Muscle layer of duodenum (tissue), 2 donors: ENCODE results near the gene NUPR1.
"Not testable (repeated sequence)": the region's sequence is repeated elsewhere in the genome, so short reads cannot be mapped to it uniquely, and the experiment has no call there.

Experiments
- H3K27ac ChIP-seq: one replicate; pipeline ENCODE4 v1.7.0; 2013; ENCODE audit warnings: mild to moderate bottlenecking, low read length
- H3K27me3 ChIP-seq: one replicate; pipeline ENCODE4 v1.7.0; 2013; ENCODE audit warnings: low read depth, mild to moderate bottlenecking, control low read depth, low read length
- H3K36me3 ChIP-seq, 2 donors: one replicate each; pipeline ENCODE4 v1.7.0; 2013; ENCODE audit warnings: low read length in 2 of 2, control low read depth in 1 of 2, mild to moderate bottlenecking in 1 of 2; ENCODE audit not compliant: insufficient read depth in 2 of 2, control insufficient read depth in 1 of 2
- H3K4me1 ChIP-seq, 2 donors: one replicate each; pipeline ENCODE4 v1.7.0; 2013; ENCODE audit warnings: low read length in 2 of 2, mild to moderate bottlenecking in 2 of 2, control low read depth in 1 of 2, moderate library complexity in 1 of 2; ENCODE audit not compliant: insufficient read depth in 2 of 2, control insufficient read depth in 1 of 2
- H3K4me3 ChIP-seq, 2 donors: one replicate each; pipeline ENCODE4 v1.7.0; 2013; ENCODE audit warnings: low read length in 2 of 2, low read depth in 1 of 2, mild to moderate bottlenecking in 1 of 2
- H3K9me3 ChIP-seq, 2 donors: one replicate each; pipeline ENCODE4 v1.7.0; 2013; ENCODE audit warnings: low read length in 2 of 2, control low read depth in 1 of 2, mild to moderate bottlenecking in 1 of 2; ENCODE audit not compliant: control insufficient read depth in 1 of 2
- donor health status: healthy.

The NUPR1 gene

DNA sequence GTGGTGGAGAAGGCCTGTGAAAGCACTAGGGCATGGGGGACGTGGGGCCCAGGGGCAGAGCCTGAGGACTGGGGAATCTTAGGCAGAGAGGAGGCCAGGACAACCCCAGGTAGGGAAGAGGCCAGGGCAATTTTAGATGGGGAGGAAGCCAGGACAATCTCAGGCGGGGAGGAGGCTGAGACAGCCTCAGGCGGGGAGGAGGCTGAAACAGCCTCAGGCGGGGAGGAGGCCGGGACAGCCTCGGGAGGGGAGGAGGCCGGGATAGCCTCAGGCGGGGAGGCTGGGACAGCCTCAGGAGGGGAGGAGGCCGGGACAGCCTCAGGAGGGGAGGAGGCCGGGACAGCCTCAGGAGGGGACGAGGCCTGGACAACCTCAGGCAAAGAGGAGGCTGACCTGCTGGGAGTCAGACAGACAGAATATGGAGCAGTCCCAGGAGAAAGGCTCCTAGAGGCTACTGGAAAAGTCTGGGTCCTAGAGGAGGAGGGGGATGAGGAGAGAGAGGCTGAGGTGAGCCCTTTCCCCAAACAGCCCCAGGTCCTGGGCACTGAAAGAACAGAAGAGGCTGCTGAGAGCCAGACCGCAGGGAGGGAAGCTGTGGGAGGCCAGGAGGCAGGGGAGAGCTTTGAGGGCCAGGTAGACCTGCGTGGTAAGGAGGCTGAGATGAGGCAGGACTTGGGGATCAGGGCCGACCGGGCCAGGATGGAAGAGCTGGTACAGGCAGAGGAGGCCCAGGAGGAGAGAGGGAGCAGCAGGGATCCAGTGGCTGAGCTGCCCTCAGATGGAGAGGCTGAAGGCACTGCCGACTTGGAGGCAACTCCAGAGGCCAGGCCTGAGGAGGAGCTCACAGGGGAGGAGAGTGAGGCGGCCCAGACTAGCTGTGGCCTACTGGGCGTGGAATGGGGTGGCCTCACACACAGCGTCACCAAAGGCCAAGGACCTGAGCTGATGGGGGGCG is 42.7 kb downstream of the NUPR1 start:
- Histone ChIP-seq H3K9me3 (no peaks in the 10 kb centered on the region), H3K4me3 (peak overlapping the region in 1 of 2 donors; percentile 30), H3K27me3 (no peaks in the 10 kb centered on the region), H3K36me3 (no peaks in the 10 kb centered on the region), H3K27ac (no peak overlapping the region), H3K4me1 (peaks cover 0 to 5% of the 10 kb centered on the region in 2 donors)

DNA sequence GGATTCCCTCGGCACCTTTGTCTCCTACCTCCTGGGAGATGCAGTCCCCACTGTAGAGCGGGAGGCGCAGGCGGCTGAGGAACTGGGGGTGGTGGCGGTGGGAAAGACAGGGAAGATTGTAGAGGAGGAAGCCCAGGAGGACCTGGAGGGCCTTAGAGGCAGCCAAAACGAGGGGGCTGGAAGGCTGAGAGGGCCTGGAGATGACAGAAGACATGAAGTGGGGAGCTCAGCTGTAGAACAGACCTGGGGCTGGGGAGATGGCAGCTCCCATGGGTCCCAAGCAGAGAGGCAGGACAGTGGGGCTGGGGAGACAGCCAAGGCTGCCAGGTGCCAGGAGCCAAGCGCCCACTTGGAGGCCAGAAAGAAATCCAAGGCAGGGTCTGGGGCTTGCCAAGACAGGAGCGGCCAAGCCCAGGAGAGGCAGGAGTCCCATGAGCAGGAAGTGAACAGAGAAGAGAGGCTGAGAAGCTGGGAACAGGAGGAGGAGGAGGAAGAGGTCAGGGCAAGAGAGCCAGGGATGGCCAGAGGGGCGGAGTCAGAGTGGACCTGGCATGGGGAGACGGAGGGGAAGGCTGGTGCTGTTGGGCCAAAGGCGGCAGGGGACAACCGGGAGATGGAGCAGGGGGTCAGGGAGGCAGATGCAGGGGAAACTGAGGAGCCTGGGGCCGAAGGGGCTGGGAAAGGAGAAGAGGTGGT is 43.5 kb downstream of the NUPR1 start:
- Histone ChIP-seq H3K4me1 (peaks cover 0 to 10% of the 10 kb centered on the region in 2 donors), H3K27me3 (no peaks in the 10 kb centered on the region), H3K9me3 (no peaks in the 10 kb centered on the region), H3K4me3 (peak overlapping the region; percentile 30 to 48), H3K27ac (peak overlapping the region; percentile 63), H3K36me3 (no peaks in the 10 kb centered on the region)

- Histone ChIP-seq H3K9me3 (no peaks in the 10 kb centered on the region), H3K4me1 (peaks cover 0 to 10% of the 10 kb centered on the region in 2 donors), H3K36me3 (no peaks in the 10 kb centered on the region), H3K27me3 (no peaks in the 10 kb centered on the region), H3K4me3 (peak within 1 kb of the TSS; percentile 30 to 48), H3K27ac (peak within 1 kb of the TSS; percentile 63)
Observed at GRCh38 chr16:28494121-28494851, 44.5 kb downstream of the NUPR1 start, which contains the start of gene APOBR. TSS of gene APOBR (plus strand) at chr16:28494643. CDS start at chr16:28494682, 39 bp downstream.

DNA sequence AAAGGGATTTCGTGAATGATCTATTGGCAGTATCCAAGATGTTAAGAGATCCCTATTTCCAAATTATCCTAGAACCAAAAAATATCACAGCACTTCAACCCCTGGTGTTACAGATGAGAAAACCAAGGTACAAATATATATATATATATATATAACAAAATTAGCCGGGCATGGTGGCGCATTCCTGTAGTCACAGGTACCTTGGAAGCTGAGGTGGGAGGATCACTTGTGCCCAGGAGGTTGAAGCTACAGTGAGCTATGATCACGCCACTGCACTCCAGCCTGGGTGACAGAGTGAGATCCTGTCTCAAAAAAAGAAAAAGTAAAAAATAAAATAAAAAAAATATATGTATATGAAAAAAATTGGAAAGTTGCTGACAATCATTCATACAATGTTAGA is 46.3 kb downstream of the NUPR1 start:
- Histone ChIP-seq H3K27ac (peak overlapping the region; percentile 100), H3K4me3 (peak overlapping the region; percentile 91 to 96), H3K9me3 (no peaks in the 10 kb centered on the region), H3K27me3 (no peaks in the 10 kb centered on the region), H3K36me3 (peaks cover 3 to 11% of the 10 kb centered on the region in 2 donors), H3K4me1 (peaks cover 0 to 10% of the 10 kb centered on the region in 2 donors)

- H3K4me3 ChIP-seq: peak within 1 kb of the TSS; percentile 91 to 96
- no peaks in the 10 kb centered on the region for H3K27me3 ChIP-seq
- peaks cover 0 to 10% of the 10 kb centered on the region in 2 donors for H3K4me1 ChIP-seq
- H3K36me3 ChIP-seq: peaks cover 5 to 16% of the 10 kb centered on the region in 2 donors
- H3K27ac ChIP-seq: peak within 1 kb of the TSS; percentile 100
- H3K9me3 ChIP-seq: no peaks in the 10 kb centered on the region
Observed at GRCh38 chr16:28491970-28492474, 46.8 kb downstream of the NUPR1 start, which contains the start of gene CLN3. TSS of gene CLN3 (minus strand) at chr16:28492074. CDS start at chr16:28491759, 315 bp downstream.

DNA sequence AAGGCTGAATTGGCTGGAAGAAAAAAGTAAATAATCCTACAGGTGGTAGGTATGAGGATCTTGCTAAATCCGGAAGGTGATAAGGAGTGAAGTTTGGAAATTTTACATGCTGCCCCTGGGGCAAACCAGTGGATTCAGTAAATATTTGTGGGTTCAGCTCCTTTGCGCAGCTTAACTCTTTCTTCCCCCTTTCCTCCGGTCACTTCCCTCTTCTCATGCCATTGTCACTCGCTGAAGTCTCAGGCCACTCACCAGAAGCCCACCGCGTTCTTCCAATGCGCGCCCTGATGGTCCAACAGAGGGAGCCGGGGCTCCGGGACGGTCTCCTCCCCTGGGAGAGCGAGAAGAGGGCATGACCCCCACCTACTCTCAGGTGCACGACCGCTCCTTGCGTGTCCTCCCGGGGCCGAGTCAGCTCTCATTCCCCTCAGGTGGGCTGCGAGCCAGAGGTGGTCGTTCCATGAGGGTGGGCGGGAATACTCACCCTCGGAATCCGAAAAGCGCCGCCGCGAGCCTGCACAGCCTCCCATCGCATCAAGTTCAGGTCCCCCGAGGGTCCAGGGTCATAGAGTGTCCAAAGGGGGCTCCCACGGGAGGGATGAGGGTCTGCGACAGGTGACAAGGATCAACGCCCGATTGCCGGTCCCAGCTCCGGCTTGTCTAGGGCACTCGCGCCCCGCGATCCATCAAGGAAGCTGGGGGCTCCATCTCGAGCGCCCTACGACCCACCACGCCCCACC is 47.4 kb downstream of the NUPR1 start:
- Histone ChIP-seq H3K4me1 (peaks cover 0 to 10% of the 10 kb centered on the region in 2 donors), H3K36me3 (peaks cover 5 to 20% of the 10 kb centered on the region in 2 donors), H3K27ac (peak overlapping the region; percentile 100), H3K9me3 (no peaks in the 10 kb centered on the region), H3K27me3 (no peaks in the 10 kb centered on the region), H3K4me3 (peak overlapping the region; percentile 91 to 96)

GRCh38 chr16:28486266-28486665 is 52.5 kb downstream of the NUPR1 start:
- Histone ChIP-seq H3K27me3 (no peaks in the 10 kb centered on the region), H3K9me3 (no peaks in the 10 kb centered on the region), H3K36me3 (peaks cover 10 to 48% of the 10 kb centered on the region in 2 donors), H3K4me1 (peaks cover 0 to 7% of the 10 kb centered on the region in 2 donors), H3K27ac (no peak overlapping the region), H3K4me3 (no peak overlapping the region)

DNA sequence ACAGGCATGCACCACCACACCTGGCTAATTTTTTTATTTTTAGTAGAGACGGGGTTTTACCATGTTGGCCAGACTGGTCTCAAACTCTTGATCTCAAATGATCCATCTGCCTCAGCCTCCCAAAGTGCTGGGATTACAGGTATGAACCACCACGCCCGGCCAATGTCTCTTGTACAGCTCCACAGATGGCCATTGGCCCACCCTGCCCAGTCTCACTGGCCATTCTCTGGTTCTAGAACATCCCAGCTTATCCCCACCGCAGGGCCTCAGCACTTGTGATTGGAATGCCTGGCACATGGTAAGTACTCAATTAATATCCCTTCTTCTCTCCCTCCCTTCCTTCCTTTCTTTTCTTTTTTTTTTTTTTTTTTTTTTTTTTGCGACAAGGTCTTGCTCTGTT is 55.4 kb downstream of the NUPR1 start:
- H3K36me3 ChIP-seq: peaks cover 10 to 68% of the 10 kb centered on the region in 2 donors

More for the DNA sequence above, 55.4 kb downstream of the NUPR1 start:
- H3K4me1 ChIP-seq, H3K27me3 ChIP-seq, H3K4me3 ChIP-seq, H3K9me3 ChIP-seq, H3K27ac ChIP-seq: not testable (repeated sequence)
